AG09319 (cell line): ENCODE data around the gene KRTAP10-3.
"Not testable (repeated sequence)": the region's sequence is repeated elsewhere in the genome, so short reads cannot be mapped to it uniquely, and the experiment has no call there.

ENCODE experiments used
- DNase-seq: peaks from one replicate; pipeline ENCODE4 v3.0.0-alpha.2; 2010; ENCODE audit warnings: low read depth; ENCODE audit errors: extremely low read depth
- TF ChIP-seq, protein P1 (sequence below): IDR thresholded peaks from 2 replicates; pipeline ENCODE4 v1.5.1; 2011; ENCODE audit warnings: low read depth, mild to moderate bottlenecking, inconsistent platforms, low read length, moderate library complexity

KRTAP10-3 gene

DNA sequence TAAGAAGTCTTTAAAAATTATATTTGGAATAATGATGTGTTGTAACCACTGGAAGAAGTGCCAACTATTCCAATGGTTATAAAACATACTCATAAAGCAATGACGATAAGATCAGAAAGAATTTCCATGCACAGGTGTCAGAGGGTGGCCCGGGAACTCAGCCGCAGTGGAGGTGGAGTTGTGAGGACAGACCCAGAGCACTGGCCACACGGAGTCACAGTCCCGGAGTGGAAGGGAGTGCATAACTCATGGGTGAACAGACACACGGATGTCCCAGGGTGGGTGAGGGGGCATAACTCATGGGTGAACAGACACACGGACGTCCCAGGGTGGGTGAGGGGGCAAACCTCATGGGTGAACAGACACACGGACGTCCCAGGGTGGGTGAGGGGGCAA, 17.4 kb upstream of the KRTAP10-3 start:
- TF ChIP-seq, protein P1, sequence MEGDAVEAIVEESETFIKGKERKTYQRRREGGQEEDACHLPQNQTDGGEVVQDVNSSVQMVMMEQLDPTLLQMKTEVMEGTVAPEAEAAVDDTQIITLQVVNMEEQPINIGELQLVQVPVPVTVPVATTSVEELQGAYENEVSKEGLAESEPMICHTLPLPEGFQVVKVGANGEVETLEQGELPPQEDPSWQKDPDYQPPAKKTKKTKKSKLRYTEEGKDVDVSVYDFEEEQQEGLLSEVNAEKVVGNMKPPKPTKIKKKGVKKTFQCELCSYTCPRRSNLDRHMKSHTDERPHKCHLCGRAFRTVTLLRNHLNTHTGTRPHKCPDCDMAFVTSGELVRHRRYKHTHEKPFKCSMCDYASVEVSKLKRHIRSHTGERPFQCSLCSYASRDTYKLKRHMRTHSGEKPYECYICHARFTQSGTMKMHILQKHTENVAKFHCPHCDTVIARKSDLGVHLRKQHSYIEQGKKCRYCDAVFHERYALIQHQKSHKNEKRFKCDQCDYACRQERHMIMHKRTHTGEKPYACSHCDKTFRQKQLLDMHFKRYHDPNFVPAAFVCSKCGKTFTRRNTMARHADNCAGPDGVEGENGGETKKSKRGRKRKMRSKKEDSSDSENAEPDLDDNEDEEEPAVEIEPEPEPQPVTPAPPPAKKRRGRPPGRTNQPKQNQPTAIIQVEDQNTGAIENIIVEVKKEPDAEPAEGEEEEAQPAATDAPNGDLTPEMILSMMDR, result no peak
- no peak for DNase-seq

DNA sequence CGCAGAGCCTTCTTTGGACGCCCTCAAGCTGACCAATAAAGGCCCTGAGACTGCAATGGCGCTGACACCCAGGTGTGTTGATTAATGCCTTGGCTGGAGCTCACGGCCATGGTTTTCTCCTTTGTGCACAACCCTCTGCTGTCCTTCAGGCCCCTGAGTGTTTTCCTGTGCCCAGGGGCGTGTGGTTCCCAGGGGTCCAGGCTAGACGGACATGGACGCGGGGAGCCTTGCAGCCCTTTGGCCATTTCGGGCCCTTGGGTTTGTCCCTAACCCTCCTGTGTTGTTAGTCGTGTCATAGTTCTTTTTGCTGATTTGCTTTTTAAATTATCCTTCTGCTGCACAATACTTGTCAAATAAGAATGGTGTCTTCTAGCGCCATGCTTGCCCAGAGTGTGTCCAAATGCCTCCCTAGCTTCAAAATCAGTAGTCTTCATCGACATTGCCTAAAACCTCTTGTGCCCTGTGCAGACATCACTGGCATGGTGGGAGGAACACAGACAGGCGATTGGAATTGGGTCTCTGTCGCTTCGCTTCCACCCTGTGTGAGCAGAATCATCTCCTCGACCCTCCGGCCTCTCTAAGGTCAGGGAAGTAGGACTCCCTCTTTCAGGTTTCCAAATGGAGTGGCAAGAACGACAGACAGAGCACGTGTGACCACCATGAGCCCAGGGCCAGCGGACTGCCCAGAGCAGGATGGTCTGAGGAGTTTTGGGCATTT, 16.9 kb upstream of the KRTAP10-3 start:
- TF ChIP-seq, protein P1, result no peak
- DNase-seq, result no peak

DNA sequence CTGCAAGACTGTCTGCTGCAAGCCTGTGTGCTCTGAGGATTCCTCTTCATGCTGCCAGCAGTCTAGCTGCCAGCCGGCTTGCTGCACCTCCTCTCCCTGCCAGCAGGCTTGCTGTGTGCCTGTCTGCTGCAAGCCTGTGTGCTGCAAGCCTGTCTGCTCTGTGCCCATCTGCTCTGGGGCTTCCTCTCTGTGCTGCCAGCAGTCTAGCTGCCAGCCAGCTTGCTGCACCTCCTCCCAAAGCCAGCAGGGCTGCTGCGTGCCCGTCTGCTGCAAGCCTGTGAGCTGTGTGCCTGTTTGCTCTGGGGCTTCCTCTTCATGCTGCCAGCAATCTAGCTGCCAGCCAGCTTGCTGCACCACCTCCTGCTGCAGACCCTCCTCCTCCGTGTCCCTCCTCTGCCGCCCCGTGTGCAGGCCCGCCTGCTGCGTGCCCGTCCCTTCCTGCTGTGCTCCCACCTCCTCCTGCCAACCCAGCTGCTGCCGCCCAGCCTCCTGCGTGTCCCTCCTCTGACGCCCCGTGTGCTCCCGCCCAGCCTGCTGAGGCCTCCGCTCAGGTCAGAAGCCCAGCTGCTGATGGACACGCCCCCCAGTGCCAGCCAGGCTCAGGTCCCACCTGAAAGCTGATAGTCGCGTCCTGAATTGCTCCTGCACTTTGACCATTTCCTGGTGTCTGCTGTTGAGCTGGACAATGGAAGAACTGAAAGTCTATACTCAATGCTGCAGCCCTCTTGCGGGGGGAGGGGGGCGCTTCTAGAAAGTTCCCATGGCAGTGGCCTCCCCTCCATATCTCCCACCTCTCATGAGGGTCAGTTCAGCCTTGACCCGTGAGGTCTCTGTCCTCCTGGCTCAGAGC, 16.1 kb upstream of the KRTAP10-3 start:
- DNase-seq, result no peak
- TF ChIP-seq, protein P1, result no peak

DNA sequence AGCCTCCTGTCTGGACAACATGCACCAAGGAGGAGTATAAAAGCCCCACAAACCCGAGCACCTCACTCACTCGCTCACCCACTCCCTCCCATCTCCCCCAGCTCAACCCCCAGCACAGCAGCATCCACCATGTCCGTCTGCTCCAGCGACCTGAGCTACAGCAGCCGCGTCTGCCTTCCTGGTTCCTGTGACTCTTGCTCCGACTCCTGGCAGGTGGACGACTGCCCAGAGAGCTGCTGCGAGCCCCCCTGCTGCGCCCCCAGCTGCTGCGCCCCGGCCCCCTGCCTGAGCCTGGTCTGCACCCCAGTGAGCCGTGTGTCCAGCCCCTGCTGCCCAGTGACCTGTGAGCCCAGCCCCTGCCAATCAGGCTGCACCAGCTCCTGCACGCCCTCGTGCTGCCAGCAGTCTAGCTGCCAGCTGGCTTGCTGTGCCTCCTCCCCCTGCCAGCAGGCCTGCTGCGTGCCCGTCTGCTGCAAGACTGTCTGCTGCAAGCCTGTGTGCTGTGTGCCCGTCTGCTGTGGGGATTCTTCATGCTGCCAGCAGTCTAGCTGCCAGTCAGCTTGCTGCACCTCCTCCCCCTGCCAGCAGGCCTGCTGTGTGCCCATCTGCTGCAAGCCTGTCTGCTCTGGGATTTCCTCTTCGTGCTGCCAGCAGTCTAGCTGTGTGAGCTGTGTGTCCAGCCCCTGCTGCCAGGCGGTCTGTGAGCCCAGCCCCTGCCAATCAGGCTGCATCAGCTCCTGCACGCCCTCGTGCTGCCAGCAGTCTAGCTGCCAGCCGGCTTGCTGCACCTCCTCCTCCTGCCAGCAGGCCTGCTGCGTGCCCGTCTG, 15.2 kb upstream of the KRTAP10-3 start, which contains the start of gene KRTAP10-4:
TSS of gene KRTAP10-4 (plus strand) at position 100 of the 827 bp plus-strand sequence. CDS start at position 130, 30 bp downstream.
- DNase-seq, result not testable (repeated sequence)

DNA sequence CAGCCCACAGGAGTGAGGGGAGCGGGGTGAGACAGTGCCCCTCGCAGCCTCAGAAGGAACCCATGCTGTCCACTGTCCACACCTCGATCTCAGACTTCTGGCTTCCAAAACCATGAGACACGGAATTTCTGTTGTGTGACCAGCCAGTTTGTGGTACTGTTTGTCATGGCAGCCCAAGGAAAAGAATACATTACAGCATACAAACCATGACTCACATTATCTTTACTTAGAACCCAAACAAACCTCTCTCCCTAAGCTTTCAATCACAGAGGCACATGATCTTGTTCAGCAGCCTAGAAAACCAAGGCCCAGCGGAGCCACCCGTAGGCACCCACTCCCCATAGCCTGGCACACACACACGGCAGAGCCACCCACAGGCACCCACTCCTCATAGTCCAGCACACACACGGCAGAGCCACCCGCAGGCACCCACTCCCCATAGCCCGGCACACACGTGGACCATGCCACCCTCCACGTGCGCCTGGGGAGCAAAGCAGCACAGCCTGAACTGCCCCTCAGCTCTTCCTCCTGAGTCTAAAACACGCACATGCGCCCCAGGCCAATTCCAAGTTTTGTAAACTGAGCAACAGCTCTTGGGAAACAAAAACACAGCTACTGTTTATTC, 14.5 kb upstream of the KRTAP10-3 start:
- no peak for DNase-seq
- TF ChIP-seq, protein P1, result no peak

DNA sequence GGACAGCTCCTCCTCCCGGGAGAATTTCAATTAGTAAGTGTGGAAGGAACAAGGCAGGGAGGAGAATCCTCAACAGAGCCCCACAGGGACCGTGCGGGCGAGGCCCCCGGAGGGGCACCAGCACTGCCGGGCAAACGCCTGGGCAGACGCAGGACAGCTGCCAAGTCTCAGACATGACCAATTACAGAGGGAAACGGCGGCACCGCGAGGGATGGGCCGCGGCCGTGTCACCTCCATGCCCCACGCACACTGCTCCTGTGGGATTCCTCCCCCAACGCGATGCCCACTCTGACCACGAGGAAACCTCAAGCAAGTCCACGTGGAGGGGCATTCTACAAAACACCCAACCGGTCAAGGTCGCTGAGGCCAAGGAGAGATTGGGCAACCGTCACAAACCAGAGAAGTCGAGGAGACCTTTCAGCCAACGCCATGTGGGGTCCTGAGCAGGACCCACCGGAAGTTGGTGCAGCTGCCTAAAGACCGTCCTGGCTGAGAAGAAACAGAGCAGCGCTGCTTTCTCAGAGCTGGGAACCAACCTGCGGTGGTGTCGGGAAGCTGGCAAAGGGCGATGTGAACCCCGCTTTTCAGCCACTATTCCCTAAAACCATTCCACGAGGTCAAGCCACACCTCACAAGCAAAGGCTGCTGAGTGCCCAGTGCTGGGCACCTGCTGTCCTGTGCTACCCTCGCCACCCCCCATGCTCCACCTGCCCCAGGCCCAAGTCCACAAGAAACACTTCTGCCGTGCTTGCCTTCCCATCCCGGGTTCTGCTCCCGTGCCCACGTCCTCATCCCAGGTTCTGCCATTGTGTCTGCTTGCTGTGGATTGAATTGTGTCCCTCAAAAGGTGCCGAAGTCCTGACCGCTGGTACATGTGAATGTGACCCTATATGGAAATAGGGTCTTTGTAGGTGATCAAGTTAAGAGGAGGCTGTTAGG, 13.5 kb upstream of the KRTAP10-3 start:
- TF ChIP-seq, protein P1, result no peak
- DNase-seq, result no peak
